HepG2 (cell line): ENCODE results near the gene LOXL4. TPM values are rescaled to one million over a fixed set of nuclear protein-coding genes. Genes with fewer than 3 reads are reported as not detected.

Source experiments
- ATAC-seq: fragments of 200-7000 bp; cut with Tn5 transposase; 3 replicates; pipeline ENCODE4 v1.9.1; 2020; ENCODE audit warnings: mild to moderate bottlenecking, moderate library complexity
- BruUV-seq: library from RNA; stranded (reverse); fragments of 400-500 nt; replicated peaks from 2 replicates; lab custom pipeline; 2021; lab: Mats Ljungman, UMichigan
- CTCF ChIA-PET: fragments of 300-600 bp; formaldehyde crosslinking; extraction: SDS; loops from one replicate; lab custom pipeline; 2021; ENCODE audit warnings: low total read pairs, inconsistent platforms, low intra/inter-chr PET ratio; lab: Yijun Ruan, JAX
- POLR2A ChIA-PET: fragments of 350-600 bp; sonication (Branson Sonifier 250); formaldehyde crosslinking; loops from one replicate; lab custom pipeline; 2020; ENCODE audit warnings: antibody characterized with exemption, inconsistent platforms; lab: Yijun Ruan, JAX
- DNase-seq: peaks from one replicate; pipeline ENCODE4 v3.0.0-alpha.2; 2015; ENCODE audit warnings: low spot score
- FAIRE-seq: peaks from 3 replicates; lab custom pipeline; 2011; peaks lifted over from hg19 to GRCh38; lab: Jason Lieb, UNC
- H2AFZ ChIP-seq: one replicate; pipeline ENCODE4 v1.6.1; 2011; ENCODE audit warnings: low read length, inconsistent platforms
- H3K27ac ChIP-seq: fragments of 300-600 bp; 3 replicates; pipeline ENCODE4 v1.8.0; 2011; ENCODE audit warnings: mixed run types, mild to moderate bottlenecking, mixed read lengths, low read length, inconsistent platforms; ENCODE audit not compliant: insufficient read depth; ENCODE audit errors: extremely low read length
- H3K27me3 ChIP-seq, 2 experiments: fragments of 200-600 bp in 1 of 2; 2 replicates in 1 of 2; 3 replicates in 1 of 2; pipeline versions ENCODE4 v1.6.0 to v1.8.0; 2011; ENCODE audit warnings: low read length in 2 of 2, mild to moderate bottlenecking in 2 of 2, moderate library complexity in 2 of 2, inconsistent platforms in 1 of 2; ENCODE audit not compliant: insufficient read depth in 2 of 2, control insufficient read depth in 1 of 2
- H3K36me3 ChIP-seq, 2 experiments: fragments of 200-600 bp in 1 of 2; replicated peaks in 1 of 2; 2 replicates in 1 of 2; 3 replicates in 1 of 2; pipeline versions ENCODE4 v1.5.1 to v1.8.0; 2011; ENCODE audit warnings: low read length in 2 of 2, inconsistent platforms in 1 of 2; ENCODE audit not compliant: insufficient read depth in 2 of 2, control insufficient read depth in 1 of 2
- H3K4me1 ChIP-seq: 2 replicates; pipeline ENCODE4 v1.5.1; 2012; ENCODE audit warnings: low read length, inconsistent platforms; ENCODE audit not compliant: insufficient read depth
- H3K4me2 ChIP-seq: 2 replicates; pipeline ENCODE4 v1.6.0; 2011; ENCODE audit warnings: low read depth, low read length, inconsistent platforms
- H3K4me3 ChIP-seq, 3 experiments: fragments of 200-600 bp in 1 of 3; sonication (generic), shearing (Covaris generic) in 1 of 3; replicated peaks in 1 of 3; 2 replicates each; pipeline ENCODE4 v1.5.1; 2011 to 2016; ENCODE audit warnings: low read length in 3 of 3, inconsistent platforms in 2 of 3, low read depth in 2 of 3, mild to moderate bottlenecking in 2 of 3, control low read depth in 1 of 3, mixed read lengths in 1 of 3; ENCODE audit not compliant: insufficient read depth in 1 of 3
- H3K79me2 ChIP-seq: one replicate; pipeline ENCODE4 v1.6.1; 2011; ENCODE audit warnings: low read length, inconsistent platforms; ENCODE audit not compliant: insufficient read depth
- H3K9ac ChIP-seq: 2 replicates; pipeline ENCODE4 v1.6.0; 2011; ENCODE audit warnings: mild to moderate bottlenecking, low read depth, low read length, inconsistent platforms; ENCODE audit not compliant: insufficient read depth
- H3K9me3 ChIP-seq: 2 replicates; pipeline ENCODE4 v1.5.1; 2012; ENCODE audit warnings: mild to moderate bottlenecking, low read length
- H4K20me1 ChIP-seq: 2 replicates; pipeline ENCODE4 v1.6.0; 2011; ENCODE audit warnings: inconsistent platforms, mild to moderate bottlenecking, low read length, moderate library complexity; ENCODE audit not compliant: insufficient read depth
- CTCF ChIP-seq: sonication (generic); formaldehyde crosslinking; IDR thresholded peaks from 2 replicates; pipeline ENCODE4 v1.5.0; 2020; ENCODE audit warnings: mild to moderate bottlenecking, missing genetic modification reagents, moderate library complexity
- DR1 ChIP-seq: sonication (generic); formaldehyde crosslinking; IDR thresholded peaks from 2 replicates; pipeline ENCODE4 v1.8.0; 2021; ENCODE audit warnings: mild to moderate bottlenecking, missing genetic modification reagents, inconsistent platforms
- ERF ChIP-seq: IDR thresholded peaks from 2 replicates; pipeline ENCODE4 v1.6.1; 2018; ENCODE audit warnings: missing biosample characterization, missing genetic modification reagents
- GMEB1 ChIP-seq: sonication (generic); formaldehyde crosslinking; IDR thresholded peaks from 2 replicates; pipeline ENCODE4 v1.5.1; 2020; ENCODE audit warnings: missing genetic modification reagents, mild to moderate bottlenecking, borderline replicate concordance
- MAX ChIP-seq: IDR thresholded peaks from 2 replicates; pipeline ENCODE4 v1.6.1; 2012; ENCODE audit warnings: inconsistent platforms
- NFYB ChIP-seq: sonication (generic); formaldehyde crosslinking; IDR thresholded peaks from 2 replicates; pipeline ENCODE4 v1.4.0; 2020; ENCODE audit warnings: missing genetic modification reagents
- NONO ChIP-seq, 2 experiments: fragments of 450-650 bp in 1 of 2; sonication (generic) in 1 of 2; formaldehyde crosslinking in 1 of 2; IDR thresholded peaks in 1 of 2; conservative IDR thresholded peaks in 1 of 2; 2 replicates each; pipeline versions ENCODE4 v1.6.1 to v1.8.0; 2017 to 2022; ENCODE audit warnings: mild to moderate bottlenecking in 1 of 2, missing genetic modification reagents in 1 of 2, moderate library complexity in 1 of 2
- POGZ ChIP-seq: sonication (generic); formaldehyde crosslinking; IDR thresholded peaks from 2 replicates; pipeline ENCODE4 v1.4.0; 2020; ENCODE audit warnings: mild to moderate bottlenecking, missing genetic modification reagents
- RFXANK ChIP-seq: IDR thresholded peaks from 2 replicates; pipeline ENCODE4 v1.6.1; 2016
- TEAD2 ChIP-seq: sonication (generic); formaldehyde crosslinking; IDR thresholded peaks from 2 replicates; pipeline ENCODE4 v1.9.0; 2021; ENCODE audit warnings: missing genetic modification reagents
- THYN1 ChIP-seq: sonication (generic); formaldehyde crosslinking; IDR thresholded peaks from 2 replicates; pipeline ENCODE4 v1.8.1; 2023; ENCODE audit warnings: low read depth, mild to moderate bottlenecking, moderate library complexity, missing genetic modification reagents, borderline replicate concordance
- ZBTB7B ChIP-seq: sonication (generic); formaldehyde crosslinking; IDR thresholded peaks from 2 replicates; pipeline ENCODE4 v1.4.0; 2020; ENCODE audit warnings: missing genetic modification reagents
- ZNF274 ChIP-seq: sonication (generic); formaldehyde crosslinking; IDR thresholded peaks from 2 replicates; pipeline ENCODE4 v1.5.1; 2020; ENCODE audit warnings: mild to moderate bottlenecking, missing genetic modification reagents
- ZNF691 ChIP-seq: sonication (generic); formaldehyde crosslinking; IDR thresholded peaks from 2 replicates; pipeline ENCODE4 v1.4.0; 2020; ENCODE audit warnings: missing genetic modification reagents, low read depth, mild to moderate bottlenecking, borderline replicate concordance
- WGBS: methylation state at CpG from one replicate; pipeline ENCODE4 v1.1.6; 2017; ENCODE audit warnings: low lambda C conversion rate; 5-methylcytosine and 5-hydroxymethylcytosine counted together
- in situ Hi-C: cut with HindIII; loops from 2 replicates; pipeline ENCODE4 v1.10.0; 2017; ENCODE audit warnings: low pct_unique_long_range_greater_than_20kb; ENCODE audit not compliant: extremely low pct_ligation_motif_present
- intact Hi-C: fragments of 100-400 bp; cut with micrococcal nuclease; formaldehyde crosslinking; loops from one replicate; pipeline ENCODE4 v1.10.0; 2022; ENCODE audit not compliant: unreplicated experiment
- polyA plus RNA-seq, 8 experiments: library from polyadenylated mRNA; depleted of rRNA in 3 of 8; stranded (reverse) in 7 of 8; unstranded in 1 of 8; fragments of >200 nt; fragmentation: Illumina TruSeq in 4 of 8; extraction: Trizol in 4 of 8; gene quantifications; 2 replicates each; pipeline versions ENCODE4 v1.2.1 to v1.2.3, GENCODE V29; 2011 to 2016; ENCODE audit warnings: low read depth in 4 of 8, missing spikeins in 1 of 8, mixed read lengths in 1 of 8; ENCODE audit not compliant: insufficient read depth in 1 of 8
- total RNA-seq, 5 experiments: library from RNA; depleted of rRNA; stranded (reverse); fragments of >200 nt; fragmentation: Illumina TruSeq; extraction: Trizol; gene quantifications; 2 replicates each; pipeline ENCODE4 v1.2.3, GENCODE V29; 2016; ENCODE audit warnings: low read depth in 1 of 5

Gene LOXL4
- total and polyA plus RNA-seq, 2 of the 13 experiments (the other 11 are each of a cell fraction or from before 2014, with no cell fraction given) = 8.8 to 21.1 TPM

GRCh38 chr10:98303569-98303968, 35.6 kb upstream of the LOXL4 start:
- DNase-seq (no peak), ATAC-seq (no peak), FAIRE-seq (no peak)
- ChIA-PET CTCF (no interaction called here), POLR2A (no interaction called here)
- Histone ChIP-seq H3K4me1 (peaks cover 19% of the 10 kb centered on the region), H3K79me2 (no peaks in the 10 kb centered on the region), H2AFZ (no peak overlapping the region), H3K9me3 (no peaks in the 10 kb centered on the region), H3K9ac (no peak overlapping the region), H3K27me3 (peaks cover 3 to 16% of the 10 kb centered on the region in 2 experiments; a peak in 3 of 5 replicates), H3K27ac (no peak overlapping the region), H3K4me2 (no peak overlapping the region), H3K4me3 (no peak overlapping the region), H3K36me3 (no peaks in the 10 kb centered on the region), H4K20me1 (no peaks in the 10 kb centered on the region)
- intact Hi-C loops (no loop called here), in situ Hi-C loops (loop anchor here (10.0 to 25.0 kb wide), 2 partner anchors 59 to 391 kb away; no protein-coding TSS in a partner anchor)
- BruUV-seq = no TSS peak
- no peak for TF ChIP-seq ZNF691 (CRISPR knock-in tag)
- TF ChIP-seq, all 625 proteins: peak for 0

- CTCF ChIA-PET = no interaction called here
- BruUV-seq = no TSS peak
- Histone ChIP-seq H3K4me3 (no peak overlapping the region), H3K27me3 (peaks cover 3 to 17% of the 10 kb centered on the region in 2 experiments; a peak in 3 of 5 replicates), H3K4me1 (peaks cover 16% of the 10 kb centered on the region), H4K20me1 (no peaks in the 10 kb centered on the region), H3K27ac (no peak overlapping the region), H3K4me2 (no peak overlapping the region), H3K9me3 (no peaks in the 10 kb centered on the region), H2AFZ (no peak overlapping the region), H3K79me2 (no peaks in the 10 kb centered on the region), H3K36me3 (no peaks in the 10 kb centered on the region), H3K9ac (no peak overlapping the region)
- in situ Hi-C loops (loop anchor here (10.0 to 25.0 kb wide), 2 partner anchors 58 to 391 kb away; no protein-coding TSS in a partner anchor), intact Hi-C loops (no loop called here)
- 21% methylated on average over 4 of the region's 4 CpGs for WGBS
- DNase-seq (no peak), FAIRE-seq (no peak), ATAC-seq (no peak)
- POLR2A ChIA-PET = interaction anchor here (1.9 kb wide), 1 partner anchor 35 kb away, joined by 5 read pairs; the partner anchor contains the start of gene LOXL4
- TF ChIP-seq TEAD2 (CRISPR knock-in tag) (no peak), DR1 (CRISPR knock-in tag) (no peak), ZNF274 (no peak), CTCF (CRISPR knock-in tag) (no peak), POGZ (CRISPR knock-in tag) (no peak), THYN1 (CRISPR knock-in tag) (no peak), ERF (CRISPR knock-in tag) (no peak), NONO (IDR thresholded peaks at IDR 0.05) (no peak), NONO (CRISPR knock-in tag; conservative IDR thresholded peaks at IDR 0.05) (no peak), RFXANK (CRISPR knock-in tag) (no peak), MAX (no peak), NFYB (CRISPR knock-in tag) (no peak), ZBTB7B (no peak), GMEB1 (no peak)
These were observed 34.9 kb upstream of the LOXL4 start for GRCh38 chr10:98302741-98303365.
